Aorta (tissue), 5 donors: Measurements from ENCODE around the gene SEZ6L. TPM values are rescaled to one million over a fixed set of nuclear protein-coding genes. Genes with fewer than 3 reads are reported as not detected.

Experiments
- ATAC-seq: fragments of 200-7000 bp; cut with Tn5 transposase; one replicate; pipeline ENCODE4 v1.9.1; 2022; ENCODE audit warnings: moderate library complexity; ENCODE audit not compliant: low FRiP score
- DNase-seq, 2 donors: peaks; one replicate each; pipeline ENCODE4 v3.0.0-alpha.2; 2020
- H3K27ac ChIP-seq, 2 donors: one replicate each; pipeline ENCODE4 v1.5.1; 2013; ENCODE audit warnings: low read length in 2 of 2, mild to moderate bottlenecking in 2 of 2, moderate library complexity in 2 of 2, control low read depth in 1 of 2, inconsistent platforms in 1 of 2, low read depth in 1 of 2
- H3K27me3 ChIP-seq, 2 donors: one replicate each; pipeline ENCODE4 v1.6.1; 2013; ENCODE audit warnings: control low read depth in 1 of 2, low read length in 1 of 2, mild to moderate bottlenecking in 1 of 2, moderate library complexity in 1 of 2; ENCODE audit not compliant: insufficient read depth in 2 of 2, control insufficient read depth in 1 of 2
- H3K36me3 ChIP-seq, 2 donors: one replicate each; pipeline ENCODE4 v1.6.1; 2013; ENCODE audit warnings: control low read depth in 1 of 2, low read length in 1 of 2, mild to moderate bottlenecking in 1 of 2; ENCODE audit not compliant: insufficient read depth in 2 of 2, control insufficient read depth in 1 of 2
- H3K4me1 ChIP-seq, 2 donors: one replicate each; pipeline ENCODE4 v1.6.1; 2013; ENCODE audit warnings: low read length in 2 of 2, control low read depth in 1 of 2, mild to moderate bottlenecking in 1 of 2, moderate library complexity in 1 of 2; ENCODE audit not compliant: insufficient read depth in 2 of 2, control insufficient read depth in 1 of 2
- H3K4me3 ChIP-seq, 2 donors: one replicate each; pipeline ENCODE4 v1.5.1; 2013; ENCODE audit warnings: low read length in 2 of 2, control low read depth in 1 of 2, mild to moderate bottlenecking in 1 of 2
- H3K9me3 ChIP-seq: one replicate; pipeline ENCODE4 v1.6.1; 2013; ENCODE audit warnings: mild to moderate bottlenecking, low read length; ENCODE audit not compliant: control insufficient read depth
- WGBS, 2 donors: extraction: QIAGEN DNeasy Blood & Tissue Kit; methylation state at CpG; one replicate each; pipeline ENCODE4 v1.1.7; 2013; 5-methylcytosine and 5-hydroxymethylcytosine counted together
- intact Hi-C, 2 donors: fragments of 100-400 bp; cut with DNase I; formaldehyde crosslinking; loops; one replicate each; pipeline versions ENCODE4 v1.14.2 to v1.15.0; 2022
- polyA plus RNA-seq, 2 donors: library from polyadenylated mRNA; stranded (reverse); fragments of 200-250 nt; gene quantifications; one replicate each; pipeline ENCODE4 v1.2.3, GENCODE V29; 2013
- total RNA-seq, 2 donors: library from RNA; stranded (reverse); fragmentation: NEBNext Ultra II Directional; extraction: Animal tissue kit (Norgen Biotek cat#: 25700); gene quantifications; one replicate each; pipeline ENCODE4 v1.2.1, GENCODE V29; 2021
- donor health status: healthy with polysubstance abuse.
- donor health status: Bipolar disorder and iron deficiency.
- donor health status: DM: no; HTN: no; CAD: no.
- donor health status: DM: no; HTN: no; CAD: no.
- donor health status: DM: yes; HTN: yes; CAD: no.

The SEZ6L gene
- total and polyA plus RNA-seq, 4 donors, result 0.18 TPM; not detected in 3

GRCh38 chr22:26225207-26225606, 55.9 kb downstream of the SEZ6L start:
- no peak overlapping the region for H3K4me3 ChIP-seq
- no peaks in the 10 kb centered on the region for H3K36me3 ChIP-seq
- no peaks in the 10 kb centered on the region for H3K27me3 ChIP-seq
- H3K9me3 ChIP-seq, result no peaks in the 10 kb centered on the region
- no peaks in the 10 kb centered on the region for H3K4me1 ChIP-seq
- DNase-seq (no peak), ATAC-seq (no peak)
- 57 to 59% methylated on average over 5 of the region's 5 CpGs for WGBS, 2 donors
- intact Hi-C loops, result no loop called here
- H3K27ac ChIP-seq, result no peak overlapping the region

- no peaks in the 10 kb centered on the region for H3K4me1 ChIP-seq
- H3K4me3 ChIP-seq, result no peak overlapping the region
- no peaks in the 10 kb centered on the region for H3K27me3 ChIP-seq
- no peaks in the 10 kb centered on the region for H3K9me3 ChIP-seq
- DNase-seq (no peak), ATAC-seq (no peak)
- H3K36me3 ChIP-seq, result no peaks in the 10 kb centered on the region
- 80% methylated on average over 7 of the region's 7 CpGs for WGBS, 2 donors
- no peak overlapping the region for H3K27ac ChIP-seq
- intact Hi-C loops, result no loop called here
Observed at GRCh38 chr22:26226538-26227297, 57.5 kb downstream of the SEZ6L start.

DNA sequence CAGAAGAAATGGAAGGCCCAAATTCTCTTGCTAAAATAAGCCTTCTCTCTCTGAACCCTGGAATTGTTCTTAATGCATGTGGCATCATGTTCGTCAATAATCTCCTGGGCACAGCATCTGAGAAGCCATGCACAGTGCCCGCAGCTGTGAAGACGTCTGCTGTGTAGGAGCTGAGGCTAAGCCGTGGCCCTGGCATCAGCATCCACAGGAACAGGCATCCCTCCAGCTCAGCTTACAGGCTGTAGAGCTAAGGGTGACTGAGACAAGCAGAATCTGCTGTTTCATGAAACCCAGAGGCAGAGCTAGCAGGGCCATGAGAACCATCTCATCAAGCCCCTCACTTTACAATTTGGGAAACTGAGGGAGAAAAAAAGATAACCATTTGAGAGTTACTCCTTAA, 60.6 kb downstream of the SEZ6L start:
- WGBS, 2 donors, result 69 to 75% methylated on average over 4 of the region's 4 CpGs
- no peak for ATAC-seq
- Histone ChIP-seq H3K4me1 (no peaks in the 10 kb centered on the region), H3K36me3 (no peaks in the 10 kb centered on the region), H3K9me3 (no peaks in the 10 kb centered on the region), H3K4me3 (no peak overlapping the region), H3K27me3 (no peaks in the 10 kb centered on the region), H3K27ac (no peak overlapping the region)
- intact Hi-C loops, result no loop called here
- no peak for DNase-seq

- ATAC-seq, result no peak
- intact Hi-C loops, result no loop called here
Observed at GRCh38 chr22:26234296-26234695, 65.0 kb downstream of the SEZ6L start.

GRCh38 chr22:26235792-26236487, 66.7 kb downstream of the SEZ6L start:
- H3K36me3 ChIP-seq, result no peaks in the 10 kb centered on the region
- no peaks in the 10 kb centered on the region for H3K27me3 ChIP-seq
- DNase-seq (no peak), ATAC-seq (no peak)
- no peaks in the 10 kb centered on the region for H3K4me1 ChIP-seq
- 66 to 73% methylated on average over 11 of the region's 11 CpGs for WGBS, 2 donors
- H3K4me3 ChIP-seq, result no peak overlapping the region
- H3K9me3 ChIP-seq, result no peaks in the 10 kb centered on the region
- no peak overlapping the region for H3K27ac ChIP-seq
- intact Hi-C loops, result no loop called here

More at GRCh38 chr22:26234296-26234695, 65.0 kb downstream of the SEZ6L start:
- no peaks in the 10 kb centered on the region for H3K36me3 ChIP-seq
- H3K4me3 ChIP-seq, result no peak overlapping the region
- no peak for DNase-seq
- no peaks in the 10 kb centered on the region for H3K27me3 ChIP-seq
- no peaks in the 10 kb centered on the region for H3K9me3 ChIP-seq
- H3K4me1 ChIP-seq, result no peaks in the 10 kb centered on the region
- no peak overlapping the region for H3K27ac ChIP-seq
- 3 to 11% methylated on average over 5 of the region's 5 CpGs for WGBS, 2 donors

DNA sequence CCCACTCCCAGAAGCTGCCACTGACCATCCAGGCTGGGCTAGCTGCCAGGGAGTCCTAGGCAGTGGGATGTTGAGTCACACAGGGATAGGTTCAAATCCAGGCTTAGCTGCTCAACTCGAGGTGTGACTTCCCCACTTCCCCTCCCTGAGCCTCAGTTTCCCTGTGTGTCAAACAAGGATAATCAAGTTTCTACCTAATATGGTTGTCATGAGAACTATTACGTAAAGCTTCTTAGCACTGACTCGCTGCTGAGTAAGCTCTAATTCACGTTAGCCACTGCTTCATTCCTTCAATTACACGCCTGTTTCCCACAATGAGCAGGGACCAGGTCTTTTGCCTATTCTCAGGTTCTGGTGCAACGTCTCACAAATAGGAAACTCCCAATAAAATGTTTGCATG, 67.7 kb downstream of the SEZ6L start:
- ATAC-seq (no peak), DNase-seq (no peak)
- intact Hi-C loops, result no loop called here
- H3K4me3 ChIP-seq, result no peak overlapping the region
- H3K27me3 ChIP-seq, result no peaks in the 10 kb centered on the region
- H3K36me3 ChIP-seq, result no peaks in the 10 kb centered on the region
- 63 to 76% methylated on average over 6 of the region's 6 CpGs for WGBS, 2 donors
- H3K9me3 ChIP-seq, result peaks cover under 1% of the 10 kb centered on the region
- no peak overlapping the region for H3K27ac ChIP-seq
- H3K4me1 ChIP-seq, result no peaks in the 10 kb centered on the region

DNA sequence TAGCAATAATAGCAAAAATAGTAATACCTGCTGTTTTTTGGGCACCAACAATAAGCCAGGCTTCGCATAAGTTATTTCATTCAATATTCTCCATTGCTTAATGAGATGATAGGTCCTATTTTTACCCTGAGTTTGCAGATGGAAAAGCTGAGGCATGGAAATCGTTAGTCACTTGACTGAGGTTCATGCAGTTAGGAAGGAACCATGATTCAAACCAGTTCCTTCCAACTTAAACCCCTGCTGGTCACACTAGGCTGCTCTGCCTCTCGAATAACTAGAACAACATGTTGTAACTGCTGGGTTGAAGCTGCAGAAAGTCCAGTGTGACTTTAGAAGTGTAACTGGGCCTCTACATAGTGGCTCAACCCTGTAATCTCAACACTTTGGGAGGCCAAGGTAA, 69.3 kb downstream of the SEZ6L start:
- Histone ChIP-seq H3K36me3 (no peaks in the 10 kb centered on the region), H3K4me3 (no peak overlapping the region), H3K4me1 (no peaks in the 10 kb centered on the region), H3K27ac (no peak overlapping the region), H3K27me3 (no peaks in the 10 kb centered on the region), H3K9me3 (peaks cover 1% of the 10 kb centered on the region)
- intact Hi-C loops, result no loop called here
- DNase-seq (no peak), ATAC-seq (no peak)
- WGBS, 2 donors, result 64 to 69% methylated on average over 3 of the region's 3 CpGs

- ATAC-seq (no peak), DNase-seq (no peak)
- no peak overlapping the region for H3K4me3 ChIP-seq
- H3K4me1 ChIP-seq, result no peaks in the 10 kb centered on the region
- H3K27ac ChIP-seq, result no peak overlapping the region
- H3K9me3 ChIP-seq, result peaks cover 1% of the 10 kb centered on the region
- H3K27me3 ChIP-seq, result no peaks in the 10 kb centered on the region
- intact Hi-C loops, result no loop called here
- 69 to 73% methylated on average over 4 of the region's 4 CpGs for WGBS, 2 donors
- H3K36me3 ChIP-seq, result no peaks in the 10 kb centered on the region
Observed at GRCh38 chr22:26239581-26239980, 70.3 kb downstream of the SEZ6L start.

DNA sequence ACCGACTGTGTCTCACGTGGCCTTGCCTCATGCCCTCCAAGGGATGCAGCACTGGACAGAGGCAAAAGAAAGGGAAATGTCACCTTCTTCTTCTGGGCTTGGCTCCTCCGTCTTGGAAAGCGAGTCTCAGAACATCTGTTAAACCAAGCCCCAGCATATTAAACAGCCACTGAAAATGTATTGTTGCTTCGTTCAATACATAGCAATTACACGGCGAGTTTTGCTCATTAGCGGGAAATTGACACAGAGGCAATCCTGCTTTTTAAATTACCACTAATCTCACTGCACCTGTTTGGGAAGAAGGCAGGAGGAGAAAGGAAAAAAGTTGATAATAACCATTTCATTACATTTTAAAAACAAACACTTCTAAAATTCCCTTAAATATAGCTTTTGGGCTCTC, 72.1 kb downstream of the SEZ6L start:
- DNase-seq, result no peak
- H3K36me3 ChIP-seq, result no peaks in the 10 kb centered on the region
- no peaks in the 10 kb centered on the region for H3K27me3 ChIP-seq
- no peak overlapping the region for H3K27ac ChIP-seq
- H3K4me1 ChIP-seq, result no peaks in the 10 kb centered on the region
- intact Hi-C loops, result no loop called here
- no peak for ATAC-seq
- WGBS, 2 donors, result 80 to 82% methylated on average over 8 of the region's 8 CpGs
- H3K4me3 ChIP-seq, result no peak overlapping the region
- peaks cover 1% of the 10 kb centered on the region for H3K9me3 ChIP-seq
